Mesodermal cell (in vitro differentiated cells): Measurements from ENCODE around the gene CD47.

Experiments
- H3K27ac ChIP-seq: 2 replicates; pipeline ENCODE4 v1.7.0; 2013; ENCODE audit warnings: mild to moderate bottlenecking, low read depth, low read length, moderate library complexity; ENCODE audit not compliant: severe bottlenecking
- H3K36me3 ChIP-seq: 2 replicates; pipeline ENCODE4 v1.7.1; 2013; ENCODE audit warnings: mild to moderate bottlenecking, low read length, moderate library complexity; ENCODE audit not compliant: control insufficient read depth, insufficient read depth
- H3K4me1 ChIP-seq: one replicate; pipeline ENCODE4 v1.7.1; 2013; ENCODE audit warnings: mild to moderate bottlenecking, low read length; ENCODE audit not compliant: insufficient read depth, control insufficient read depth, poor library complexity, severe bottlenecking
- H3K4me3 ChIP-seq: 2 replicates; pipeline ENCODE4 v1.7.0; 2013; ENCODE audit warnings: low read length, control low read depth, mild to moderate bottlenecking; ENCODE audit not compliant: insufficient read depth, poor library complexity, severe bottlenecking; ENCODE audit errors: extremely low read depth
- H3K9me3 ChIP-seq: 2 replicates; pipeline ENCODE4 v1.7.1; 2013; ENCODE audit warnings: mild to moderate bottlenecking, low read length, moderate library complexity; ENCODE audit not compliant: control insufficient read depth
- WGBS, 2 experiments: methylation state at CpG; one replicate each; pipeline ENCODE4 v1.1.5; 2013; ENCODE audit warnings: missing lambda C conversion rate in 2 of 2; ENCODE audit not compliant: insufficient coverage in 2 of 2; 5-methylcytosine and 5-hydroxymethylcytosine counted together

CD47 gene

GRCh38 chr3:108089579-108089978 is 1.3 kb downstream of the CD47 start:
- no peak overlapping the region for H3K27ac ChIP-seq
- peaks cover 3% of the 10 kb centered on the region for H3K9me3 ChIP-seq
- peak overlapping the region; percentile 77 for H3K4me3 ChIP-seq
- WGBS, 2 experiments = 10% methylated on average over 4 of the region's 10 CpGs; no CpG with 5 or more reads in 1 of the 2 experiments
- H3K36me3 ChIP-seq = no peaks in the 10 kb centered on the region
- H3K4me1 ChIP-seq = no peaks in the 10 kb centered on the region

GRCh38 chr3:108088697-108089096 is 2.1 kb downstream of the CD47 start:
- 83 to 91% methylated on average over 2 of the region's 2 CpGs for WGBS, 2 experiments
- Histone ChIP-seq H3K27ac (no peak overlapping the region), H3K36me3 (no peaks in the 10 kb centered on the region), H3K4me1 (no peaks in the 10 kb centered on the region), H3K4me3 (no peak overlapping the region), H3K9me3 (peaks cover 3% of the 10 kb centered on the region)

DNA sequence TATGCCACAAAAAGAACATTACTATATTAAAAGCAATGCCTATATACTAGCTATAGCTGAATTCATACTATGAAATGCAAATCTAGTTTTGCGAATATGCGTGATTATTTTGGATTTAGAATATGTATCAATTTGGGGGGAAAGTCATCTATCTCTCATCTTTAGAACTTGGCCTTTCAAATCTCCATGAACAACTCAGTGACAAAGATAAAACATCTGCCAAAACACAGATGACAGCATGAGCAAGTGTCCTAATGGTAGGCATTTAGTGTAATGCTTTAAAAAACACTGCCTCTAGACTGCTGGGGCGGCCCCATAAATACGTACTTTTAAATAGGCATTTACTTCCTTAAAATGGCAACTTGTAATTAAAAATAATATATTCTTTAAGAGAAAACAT is 2.7 kb downstream of the CD47 start:
- Histone ChIP-seq H3K36me3 (no peaks in the 10 kb centered on the region), H3K27ac (no peak overlapping the region), H3K9me3 (peaks cover 3% of the 10 kb centered on the region), H3K4me3 (no peak overlapping the region), H3K4me1 (no peaks in the 10 kb centered on the region)
- WGBS, 2 experiments = no CpG with 5 or more reads among the region's 4 CpGs

DNA sequence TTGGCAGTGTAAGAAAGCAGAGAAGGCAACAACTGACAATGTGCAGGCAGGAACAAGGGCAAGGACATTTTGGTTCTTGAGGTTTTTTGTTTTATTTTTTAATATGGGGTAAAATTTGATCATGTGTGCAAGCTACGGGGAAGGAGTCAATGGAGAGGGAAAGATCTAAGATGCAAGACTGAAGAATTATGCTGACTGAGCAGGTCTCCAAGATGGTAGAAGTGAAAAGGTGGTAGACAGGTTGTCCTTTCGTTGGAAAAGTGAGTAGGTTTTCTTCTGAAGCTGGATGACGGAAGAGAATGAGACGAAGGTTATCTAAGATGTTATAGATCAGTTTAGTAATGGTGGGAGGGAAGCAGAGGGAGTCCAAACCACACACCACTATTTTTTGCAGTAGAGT is 4.2 kb downstream of the CD47 start:
- H3K4me3 ChIP-seq = no peak overlapping the region
- H3K27ac ChIP-seq = no peak overlapping the region
- no peaks in the 10 kb centered on the region for H3K4me1 ChIP-seq
- WGBS, 2 experiments = 80 to 88% methylated on average over 2 to 4 of the region's 4 CpGs
- H3K36me3 ChIP-seq = no peaks in the 10 kb centered on the region
- H3K9me3 ChIP-seq = peaks cover under 1% of the 10 kb centered on the region

GRCh38 chr3:108085810-108086350 is 5.0 kb downstream of the CD47 start:
- Histone ChIP-seq H3K4me1 (no peaks in the 10 kb centered on the region), H3K36me3 (no peaks in the 10 kb centered on the region), H3K4me3 (no peak overlapping the region), H3K9me3 (no peaks in the 10 kb centered on the region), H3K27ac (no peak overlapping the region)
- WGBS, 2 experiments = 82 to 90% methylated on average over 2 of the region's 2 CpGs

- no peak overlapping the region for H3K4me3 ChIP-seq
- H3K4me1 ChIP-seq = no peaks in the 10 kb centered on the region
- H3K36me3 ChIP-seq = no peaks in the 10 kb centered on the region
- no peak overlapping the region for H3K27ac ChIP-seq
- H3K9me3 ChIP-seq = no peaks in the 10 kb centered on the region
Observed at GRCh38 chr3:108085370-108085769, 5.5 kb downstream of the CD47 start.

DNA sequence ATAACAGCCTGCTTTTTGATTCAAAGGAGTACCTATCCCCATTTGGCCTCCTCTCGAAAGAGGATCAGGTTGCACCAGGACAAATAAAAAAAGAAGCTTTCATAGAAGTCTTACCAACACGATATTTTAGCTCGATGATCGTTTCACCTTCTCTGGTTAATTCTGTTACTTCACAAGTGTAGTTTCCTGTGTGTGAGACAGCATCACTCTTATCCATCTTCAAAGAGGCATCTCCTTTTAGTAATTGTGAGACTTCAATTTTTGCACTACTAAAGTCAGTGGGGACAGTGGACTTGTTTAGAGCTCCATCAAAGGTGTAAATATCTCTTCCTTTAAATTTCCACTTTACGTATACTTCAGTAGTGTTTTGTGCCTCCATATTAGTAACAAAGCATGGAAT is 11.0 kb downstream of the CD47 start:
- WGBS, 2 experiments = 89 to 91% methylated on average over 4 of the region's 5 CpGs
- Histone ChIP-seq H3K4me3 (no peak overlapping the region), H3K4me1 (no peaks in the 10 kb centered on the region), H3K27ac (no peak overlapping the region), H3K9me3 (no peaks in the 10 kb centered on the region), H3K36me3 (no peaks in the 10 kb centered on the region)

- Histone ChIP-seq H3K36me3 (no peaks in the 10 kb centered on the region), H3K27ac (no peak overlapping the region), H3K4me3 (no peak overlapping the region), H3K4me1 (no peaks in the 10 kb centered on the region), H3K9me3 (no peaks in the 10 kb centered on the region)
- no CpG with 5 or more reads among the region's 1 CpG for WGBS, 2 experiments
Observed at GRCh38 chr3:108079043-108079442, 11.8 kb downstream of the CD47 start.

DNA sequence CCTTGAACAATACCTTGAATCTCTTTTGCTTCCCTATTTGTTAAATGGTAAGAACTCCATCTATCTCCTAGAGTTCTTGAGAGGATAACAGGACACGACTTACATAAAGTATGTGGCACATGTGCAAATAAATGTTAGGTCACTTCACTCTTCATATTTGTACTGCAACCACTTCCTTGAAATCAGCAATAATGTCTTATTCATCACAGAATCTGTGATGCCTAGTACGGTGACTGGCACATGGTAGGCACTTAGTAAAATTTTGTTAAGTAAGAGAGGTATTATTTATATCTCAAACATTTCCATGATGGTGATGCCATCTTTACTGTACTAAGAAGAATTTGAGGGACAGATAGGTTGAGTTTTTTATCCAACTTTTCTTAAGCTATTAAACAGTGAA is 14.3 kb downstream of the CD47 start:
- Histone ChIP-seq H3K27ac (no peak overlapping the region), H3K9me3 (no peaks in the 10 kb centered on the region), H3K4me1 (no peaks in the 10 kb centered on the region), H3K36me3 (no peaks in the 10 kb centered on the region), H3K4me3 (no peak overlapping the region)
- no CpG with 5 or more reads among the region's 2 CpGs for whole genome bisulfite sequencing, 2 experiments

DNA sequence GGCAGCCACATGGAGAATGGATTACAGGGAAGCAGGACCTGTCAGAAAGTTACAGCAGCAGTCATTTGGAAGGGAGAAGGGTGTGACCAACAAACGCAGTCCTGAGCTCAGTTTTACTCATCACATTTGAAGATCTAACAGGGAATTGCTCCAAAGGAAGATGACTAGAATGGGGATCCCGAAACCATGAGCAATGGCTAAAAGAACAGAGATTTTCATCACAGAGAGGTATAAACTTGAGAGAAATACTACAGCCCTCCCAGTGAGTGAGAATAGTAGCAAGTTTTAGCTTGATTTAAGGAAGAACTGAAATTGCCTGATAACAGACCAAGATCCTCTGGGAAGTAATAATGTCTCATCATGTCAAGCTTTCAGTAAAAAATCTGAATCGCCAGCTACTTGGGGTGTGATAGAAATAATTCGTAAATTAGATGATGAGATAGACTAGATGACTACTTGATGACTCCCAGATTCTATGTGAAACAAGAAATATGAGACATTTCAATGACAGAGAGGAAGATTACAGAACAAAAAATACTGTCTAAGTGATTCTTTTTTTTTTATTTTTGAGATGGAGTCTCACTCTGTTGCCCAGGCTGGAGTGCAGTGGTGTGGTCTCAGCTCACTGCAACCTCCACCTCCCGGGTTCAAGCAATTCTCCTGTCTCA is 16.9 kb downstream of the CD47 start:
- H3K36me3 ChIP-seq = no peaks in the 10 kb centered on the region
- WGBS, 2 experiments = 70 to 93% methylated on average over 3 of the region's 5 CpGs
- no peaks in the 10 kb centered on the region for H3K4me1 ChIP-seq
- no peaks in the 10 kb centered on the region for H3K9me3 ChIP-seq
- no peak overlapping the region for H3K27ac ChIP-seq
- no peak overlapping the region for H3K4me3 ChIP-seq

DNA sequence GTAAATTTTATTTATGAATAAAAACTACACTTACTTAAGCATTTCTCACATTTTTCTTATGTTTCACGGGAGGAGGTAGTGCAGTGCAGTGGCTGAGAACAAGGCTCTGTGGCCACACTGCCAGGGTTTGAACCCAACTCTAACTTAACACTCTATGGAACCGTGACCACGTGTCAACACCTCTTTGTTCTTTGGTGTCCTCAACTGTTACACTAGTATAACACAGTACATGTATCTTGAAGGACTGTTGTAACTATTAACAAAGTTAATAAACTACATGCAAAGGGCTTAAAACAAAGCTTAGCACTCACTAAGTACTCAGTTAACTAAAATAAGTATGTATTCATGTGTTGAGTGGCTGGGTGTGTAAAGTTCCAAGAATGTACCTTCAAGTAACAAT is 19.5 kb downstream of the CD47 start:
- H3K4me3 ChIP-seq = no peak overlapping the region
- no peak overlapping the region for H3K27ac ChIP-seq
- WGBS, 2 experiments = 80% methylated on average over 1 of the region's 3 CpGs; no CpG with 5 or more reads in 1 of the 2 experiments
- no peaks in the 10 kb centered on the region for H3K9me3 ChIP-seq
- no peaks in the 10 kb centered on the region for H3K36me3 ChIP-seq
- H3K4me1 ChIP-seq = no peaks in the 10 kb centered on the region
